GM12878 (cell line): ENCODE results near the gene ADAMTSL5. TPM values are rescaled to one million over a fixed set of nuclear protein-coding genes. Genes with fewer than 3 reads are reported as not detected.

Source experiments
- ATAC-seq: fragments of 200-7000 bp; cut with Tn5 transposase; 3 replicates; pipeline ENCODE4 v1.9.1; 2020; ENCODE audit warnings: mild to moderate bottlenecking, moderate library complexity
- BruUV-seq: library from RNA; stranded (reverse); fragments of 400-500 nt; replicated peaks from 2 replicates; lab custom pipeline; 2021; lab: Mats Ljungman, UMichigan
- CTCF ChIA-PET: fragments of 300-600 bp; sonication (Branson Sonifier 250); formaldehyde crosslinking; extraction: SDS; loops from one replicate; lab custom pipeline; 2021; ENCODE audit warnings: inconsistent platforms; lab: Yijun Ruan, JAX
- POLR2A ChIA-PET: fragments of 350-600 bp; formaldehyde crosslinking; extraction: SDS; loops from one replicate; lab custom pipeline; 2021; ENCODE audit warnings: inconsistent platforms; lab: Charles Lee
- RAD21 ChIA-PET: fragments of 300-600 bp; sonication (Branson Sonifier 250); formaldehyde crosslinking; loops from one replicate; lab custom pipeline; 2023; ENCODE audit warnings: antibody characterized with exemption; ENCODE audit not compliant: unreplicated experiment; lab: Charles Lee
- SMC1A ChIA-PET: fragments of 300-600 bp; sonication (Branson Sonifier 250); formaldehyde crosslinking; loops from one replicate; lab custom pipeline; 2023; ENCODE audit not compliant: unreplicated experiment, uncharacterized antibody; lab: Charles Lee
- DNase-seq: peaks from one replicate; pipeline ENCODE4 v3.0.0-alpha.2; 2011; ENCODE audit warnings: low read depth, low spot score
- FAIRE-seq: peaks from 3 replicates; lab custom pipeline; 2011; peaks lifted over from hg19 to GRCh38; lab: Jason Lieb, UNC
- H2AFZ ChIP-seq: 2 replicates; pipeline ENCODE4 v1.6.0; 2011; ENCODE audit warnings: low read depth, low read length, control low read depth; ENCODE audit not compliant: control insufficient read depth
- H3K27ac ChIP-seq: 2 replicates; pipeline ENCODE4 v1.5.1; 2011; ENCODE audit warnings: control low read depth; ENCODE audit not compliant: control insufficient read depth, insufficient read depth
- H3K27me3 ChIP-seq, 2 experiments: replicated peaks in 1 of 2; 2 replicates each; pipeline versions ENCODE4 v1.6.0 to v1.6.1; 2011; ENCODE audit warnings: low read length in 1 of 2; ENCODE audit not compliant: control insufficient read depth in 2 of 2, insufficient read depth in 2 of 2
- H3K36me3 ChIP-seq, 2 experiments: 2 replicates each; pipeline ENCODE4 v1.5.1; 2011; ENCODE audit warnings: low read length in 1 of 2; ENCODE audit not compliant: control insufficient read depth in 2 of 2, insufficient read depth in 2 of 2
- H3K4me1 ChIP-seq: 2 replicates; pipeline ENCODE4 v1.6.1; 2011; ENCODE audit warnings: mild to moderate bottlenecking, low read length, moderate library complexity, mixed read lengths; ENCODE audit not compliant: control insufficient read depth, insufficient read depth
- H3K4me2 ChIP-seq: 2 replicates; pipeline ENCODE4 v1.6.0; 2011; ENCODE audit warnings: control low read depth; ENCODE audit not compliant: control insufficient read depth, insufficient read depth
- H3K4me3 ChIP-seq: fragments of 200-600 bp; sonication (generic); 2 replicates; pipeline ENCODE4 v1.5.1; 2016
- H3K79me2 ChIP-seq: 2 replicates; pipeline ENCODE4 v1.6.0; 2011; ENCODE audit warnings: low read length; ENCODE audit not compliant: control insufficient read depth, insufficient read depth
- H3K9ac ChIP-seq: 2 replicates; pipeline ENCODE4 v1.8.0; 2011; ENCODE audit warnings: low read length, control low read depth, mixed read lengths; ENCODE audit not compliant: control insufficient read depth, insufficient read depth
- H3K9me3 ChIP-seq: replicated peaks from 3 replicates; pipeline ENCODE4 v1.5.1; 2011; ENCODE audit warnings: mild to moderate bottlenecking, low read length; ENCODE audit not compliant: control insufficient read depth, insufficient read depth
- H4K20me1 ChIP-seq: 2 replicates; pipeline ENCODE4 v1.6.0; 2011; ENCODE audit not compliant: control insufficient read depth, insufficient read depth
- EGR1 ChIP-seq, 2 experiments: IDR thresholded peaks; 1 replicate in 1 of 2; 2 replicates in 1 of 2; pipeline ENCODE4 v1.6.1; 2011 to 2012; ENCODE audit warnings: low read depth in 2 of 2, low read length in 2 of 2, borderline replicate concordance in 1 of 2, mild to moderate bottlenecking in 1 of 2, moderate library complexity in 1 of 2
- GATAD2B ChIP-seq: fragments of 450-650 bp; conservative IDR thresholded peaks from 2 replicates; pipeline ENCODE4 v1.6.1; 2017; ENCODE audit warnings: low read depth, mild to moderate bottlenecking, moderate library complexity
- IKZF2 ChIP-seq, 2 experiments: fragments of 450-650 bp; IDR thresholded peaks; 2 replicates each; pipeline ENCODE4 v1.6.1; 2017; ENCODE audit warnings: mild to moderate bottlenecking in 2 of 2, moderate library complexity in 2 of 2
- RAD51 ChIP-seq: fragments of 450-650 bp; IDR thresholded peaks from 2 replicates; pipeline ENCODE4 v1.6.1; 2016; ENCODE audit warnings: moderate library complexity, mild to moderate bottlenecking, inconsistent platforms
- SMAD1 ChIP-seq: fragments of 450-650 bp; IDR thresholded peaks from 2 replicates; pipeline ENCODE4 v1.6.1; 2018; ENCODE audit warnings: mild to moderate bottlenecking, low read depth; ENCODE audit not compliant: partially characterized antibody
- SREBF2 ChIP-seq: IDR thresholded peaks from 2 replicates; pipeline ENCODE4 v1.6.1; 2012; ENCODE audit warnings: mild to moderate bottlenecking, low read length
- WGBS: methylation state at CpG from one replicate; pipeline ENCODE4 v1.1.6; 2016; ENCODE audit warnings: low lambda C conversion rate; ENCODE audit not compliant: insufficient replicate concordance, insufficient coverage; ENCODE audit errors: missing lambda C conversion rate; 5-methylcytosine and 5-hydroxymethylcytosine counted together
- in situ Hi-C: fragments of 300-500 bp; cut with MboI; formaldehyde crosslinking; loops from 9 replicates; pipeline ENCODE4 v1.14.3; 2018; ENCODE audit warnings: mixed read lengths
- intact Hi-C: fragments of 100-400 bp; cut with micrococcal nuclease; formaldehyde crosslinking; loops from one replicate; pipeline ENCODE4 v1.14.2; 2022; ENCODE audit not compliant: unreplicated experiment
- polyA plus RNA-seq, 11 experiments: library from polyadenylated mRNA; depleted of rRNA in 4 of 11; unstranded in 6 of 11; stranded (reverse) in 5 of 11; fragments of >200 nt; fragmentation: Nextera tagmentation in 4 of 11; fragmentation: Illumina TruSeq in 1 of 11; extraction: Ambion mirVana in 4 of 11; extraction: Trizol in 1 of 11; gene quantifications; 1 replicate in 1 of 11; 2 replicates in 10 of 11; pipeline versions ENCODE4 v1.2.1 to v1.2.3, GENCODE V29; 2011 to 2016; ENCODE audit warnings: inconsistent platforms in 2 of 11, missing spikeins in 2 of 11, low read depth in 1 of 11
- total RNA-seq, 4 experiments: library from RNA; depleted of rRNA in 3 of 4; stranded (reverse); fragments of >200 nt in 3 of 4; fragmentation: Illumina TruSeq in 1 of 4; extraction: Trizol in 1 of 4; gene quantifications; 2 replicates each; pipeline versions ENCODE4 v1.2.1 to v1.2.3, GENCODE V29; 2013 to 2021
- TF ChIP-seq, protein P1 (sequence below): fragments of 450-650 bp; IDR thresholded peaks from 2 replicates; pipeline ENCODE4 v1.6.1; 2014; ENCODE audit warnings: mild to moderate bottlenecking

Gene ADAMTSL5
- total and polyA plus RNA-seq, 10 of the 15 experiments (the other 5 are each of a cell fraction or from before 2014, with no cell fraction given) = 0.04 to 0.83 (median 0.32) TPM; not detected in 4

DNA sequence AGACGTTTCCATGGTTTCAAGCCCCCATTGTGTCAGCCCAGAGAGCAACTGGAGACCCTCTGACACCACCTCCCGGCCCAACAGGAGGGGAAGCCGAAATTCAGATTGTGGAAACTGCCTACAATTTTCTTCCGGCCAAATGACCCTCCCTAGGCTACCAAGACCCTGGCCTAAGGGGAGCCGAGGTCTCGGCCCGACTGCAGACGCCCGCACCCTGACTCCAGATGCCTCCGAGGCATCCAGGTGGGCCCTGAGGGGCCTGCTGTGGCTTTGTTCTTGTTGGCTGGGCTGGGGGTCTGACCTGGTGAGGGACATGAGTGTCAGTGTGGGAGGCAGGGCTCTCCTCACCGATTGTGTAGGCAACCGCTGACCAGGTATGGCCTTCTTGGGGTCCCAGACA, 45.7 kb upstream of the ADAMTSL5 start:
- H3K4me2 ChIP-seq = no peak overlapping the region
- H3K36me3 ChIP-seq = no peaks in the 10 kb centered on the region
- in situ Hi-C loops = no loop called here
- no peaks in the 10 kb centered on the region for H3K79me2 ChIP-seq
- no peak for ATAC-seq
- no peaks in the 10 kb centered on the region for H3K9me3 ChIP-seq
- no peak for FAIRE-seq
- RAD21 ChIA-PET = no interaction called here
- H3K27me3 ChIP-seq = no peaks in the 10 kb centered on the region
- H3K4me1 ChIP-seq = no peaks in the 10 kb centered on the region
- SMC1A ChIA-PET = no interaction called here
- POLR2A ChIA-PET = no interaction called here
- H4K20me1 ChIP-seq = no peaks in the 10 kb centered on the region
- no peak overlapping the region for H3K4me3 ChIP-seq
- no peak for DNase-seq
- no peak overlapping the region for H2AFZ ChIP-seq
- 73% methylated on average over 12 of the region's 12 CpGs for WGBS
- BruUV-seq = no TSS peak
- H3K27ac ChIP-seq = no peak overlapping the region
- CTCF ChIA-PET = no interaction called here
- no peak overlapping the region for H3K9ac ChIP-seq
- TF ChIP-seq EGR1 (IDR thresholded peaks at IDR 0.05; ENCODE audit: borderline replicate concordance in 1 of 2, low read depth in 2 of 2, low read length in 2 of 2) = no peak
- TF ChIP-seq IKZF2 (IDR thresholded peaks at IDR 0.05) = no peak
- TF ChIP-seq GATAD2B = no peak
- TF ChIP-seq SMAD1 = no peak
- no peak for TF ChIP-seq RAD51
- TF ChIP-seq SREBF2 = no peak
- TF ChIP-seq, protein P1, sequence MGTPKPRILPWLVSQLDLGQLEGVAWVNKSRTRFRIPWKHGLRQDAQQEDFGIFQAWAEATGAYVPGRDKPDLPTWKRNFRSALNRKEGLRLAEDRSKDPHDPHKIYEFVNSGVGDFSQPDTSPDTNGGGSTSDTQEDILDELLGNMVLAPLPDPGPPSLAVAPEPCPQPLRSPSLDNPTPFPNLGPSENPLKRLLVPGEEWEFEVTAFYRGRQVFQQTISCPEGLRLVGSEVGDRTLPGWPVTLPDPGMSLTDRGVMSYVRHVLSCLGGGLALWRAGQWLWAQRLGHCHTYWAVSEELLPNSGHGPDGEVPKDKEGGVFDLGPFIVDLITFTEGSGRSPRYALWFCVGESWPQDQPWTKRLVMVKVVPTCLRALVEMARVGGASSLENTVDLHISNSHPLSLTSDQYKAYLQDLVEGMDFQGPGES = no peak
- TF ChIP-seq, all 136 proteins: peak for 0
- intact Hi-C loops = no loop called here
